CD4-positive, alpha-beta memory T cell (primary cell): ENCODE measurements around the gene XCL1. TPM values are rescaled to one million over a fixed set of nuclear protein-coding genes. Genes with fewer than 3 reads are reported as not detected.
A peak's percentile ranks its signal among the peaks of the same experiment; 100 is the strongest.

Source experiments
- CTCF ChIA-PET: fragments of 350-600 bp; sonication (Branson Sonifier 250); formaldehyde crosslinking; loops from one replicate; lab custom pipeline; 2021; ENCODE audit warnings: inconsistent platforms; ENCODE audit not compliant: partially characterized antibody; lab: Charles Lee
- POLR2A ChIA-PET: fragments of 350-600 bp; sonication (Branson Sonifier 250); formaldehyde crosslinking; loops from one replicate; lab custom pipeline; 2021; ENCODE audit not compliant: partially characterized antibody; lab: Charles Lee
- DNase-seq, 5 donors: peaks; one replicate each; pipeline versions ENCODE4 v3.0.0 to v3.0.0-alpha.2; 2020 to 2022; ENCODE audit warnings: mixed read lengths in 1 of 5
- H3K27ac ChIP-seq: one replicate; pipeline ENCODE4 v1.7.0; 2013; ENCODE audit warnings: low read depth, low read length
- H3K27me3 ChIP-seq: 2 replicates; pipeline ENCODE4 v1.7.0; 2013; ENCODE audit warnings: mild to moderate bottlenecking, low read length, moderate library complexity; ENCODE audit not compliant: insufficient read depth
- H3K36me3 ChIP-seq: 2 replicates; pipeline ENCODE4 v1.7.0; 2013; ENCODE audit warnings: mild to moderate bottlenecking, low read length, moderate library complexity; ENCODE audit not compliant: insufficient read depth
- H3K4me1 ChIP-seq: 2 replicates; pipeline ENCODE4 v1.7.0; 2013; ENCODE audit warnings: mild to moderate bottlenecking, low read length, moderate library complexity; ENCODE audit not compliant: insufficient read depth
- H3K4me3 ChIP-seq, 2 donors: one replicate each; pipeline ENCODE4 v1.7.0; 2013; ENCODE audit warnings: low read length in 2 of 2, mild to moderate bottlenecking in 1 of 2
- H3K9me3 ChIP-seq, 2 donors: one replicate each; pipeline ENCODE4 v1.7.0; 2013; ENCODE audit warnings: low read length in 2 of 2, control low read depth in 1 of 2; ENCODE audit not compliant: control insufficient read depth in 1 of 2
- H3K27ac Mint-ChIP-seq, 7 donors: one replicate each; pipeline ENCODE4 v1.8.0; 2020 to 2021; ENCODE audit warnings: mixed read lengths in 7 of 7, mild to moderate bottlenecking in 6 of 7, inconsistent platforms in 3 of 7, moderate library complexity in 3 of 7
- H3K27me3 Mint-ChIP-seq, 2 donors: one replicate each; pipeline ENCODE4 v1.8.0; 2020 to 2021; ENCODE audit warnings: mixed read lengths in 2 of 2
- H3K36me3 Mint-ChIP-seq, 2 donors: one replicate each; pipeline ENCODE4 v1.8.0; 2020 to 2021; ENCODE audit warnings: mixed read lengths in 2 of 2, inconsistent platforms in 1 of 2, mild to moderate bottlenecking in 1 of 2
- H3K4me1 Mint-ChIP-seq, 4 donors: one replicate each; pipeline ENCODE4 v1.8.0; 2020 to 2021; ENCODE audit warnings: mixed read lengths in 4 of 4, mild to moderate bottlenecking in 1 of 4
- H3K4me3 Mint-ChIP-seq, 8 donors: one replicate each; pipeline ENCODE4 v1.8.0; 2020 to 2021; ENCODE audit warnings: mixed read lengths in 8 of 8, mild to moderate bottlenecking in 7 of 8, moderate library complexity in 6 of 8, inconsistent platforms in 3 of 8
- H3K9me3 Mint-ChIP-seq, 8 donors: one replicate each; pipeline ENCODE4 v1.8.0; 2020 to 2021; ENCODE audit warnings: mixed read lengths in 8 of 8, mild to moderate bottlenecking in 5 of 8, inconsistent platforms in 3 of 8, moderate library complexity in 1 of 8
- intact Hi-C: fragments of 100-400 bp; cut with micrococcal nuclease; formaldehyde crosslinking; loops from one replicate; pipeline ENCODE4 v1.15.1; 2023
- polyA plus RNA-seq, 2 donors: library from polyadenylated mRNA; unstranded; fragments of 300-500 nt; fragmentation: Illumina TruSeq; gene quantifications; one replicate each; pipeline ENCODE4 v1.2.3, GENCODE V29; 2021
- total RNA-seq, 2 experiments: library from RNA; stranded (reverse); gene quantifications; one replicate each; pipeline ENCODE4 v1.2.3, GENCODE V29; 2021

The XCL1 gene
- total and polyA plus RNA-seq, 4 experiments from 2014 or later = 0.19 to 1.1 (median 0.60) TPM

DNA sequence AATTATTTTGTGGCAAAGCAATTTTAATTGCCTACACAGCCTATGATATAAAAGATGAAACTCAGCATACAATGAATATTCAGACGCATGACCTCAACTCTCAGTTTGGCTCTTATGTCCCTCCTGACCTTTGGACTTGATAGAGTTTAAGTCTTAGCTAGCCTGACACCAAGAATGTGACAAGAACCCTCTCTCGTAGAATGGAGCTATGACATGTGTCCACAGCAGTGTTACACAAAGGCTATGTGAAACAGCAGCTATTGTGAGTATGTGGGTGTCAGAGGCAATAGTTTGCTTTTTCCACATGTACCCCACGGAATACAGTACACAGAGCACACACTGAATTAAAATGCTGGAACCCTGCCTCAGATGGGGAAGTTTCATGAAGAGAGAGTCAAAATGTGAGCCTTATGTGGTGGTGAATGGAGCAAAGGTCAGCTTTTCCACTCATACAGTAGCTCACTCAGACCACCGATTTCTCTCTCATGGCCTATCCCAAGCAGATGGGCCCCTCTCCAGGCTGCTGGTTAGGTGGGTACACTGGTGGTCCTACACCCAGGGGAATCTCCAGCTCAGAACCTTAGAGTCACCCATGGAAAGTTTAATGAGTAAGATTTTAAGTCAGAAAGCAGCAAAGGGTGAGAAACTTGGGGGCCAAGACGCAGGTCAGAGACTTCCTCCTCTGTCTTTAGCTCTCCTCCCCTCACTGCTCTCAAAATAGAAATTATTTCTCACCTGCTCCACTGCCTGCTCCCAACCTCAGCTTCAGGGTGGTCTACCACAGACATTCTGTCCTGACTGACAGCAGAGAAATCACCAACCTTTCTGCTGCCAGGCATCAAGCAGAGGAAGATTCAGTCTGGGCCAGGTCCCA is 22.5 kb upstream of the XCL1 start:
- no peaks in the 10 kb centered on the region for H3K36me3 Mint-ChIP-seq
- H3K9me3 ChIP-seq = no peaks in the 10 kb centered on the region
- H3K27ac ChIP-seq = no peak overlapping the region
- DNase-seq = peak in 1 of 5 donors; percentile 5
- no peak overlapping the region for H3K4me3 ChIP-seq
- intact Hi-C loops = no loop called here
- H3K4me3 Mint-ChIP-seq = peak overlapping the region in 1 of 8 donors; percentile 64
- H3K36me3 ChIP-seq = no peaks in the 10 kb centered on the region
- H3K9me3 Mint-ChIP-seq = peaks cover 0 to 5% (median 0%) of the 10 kb centered on the region in 8 donors
- ChIA-PET POLR2A (no interaction called here), CTCF (interaction anchor here (1.4 to 2.2 kb wide), 2 partner anchors 15 to 49 kb away, joined by 3 to 4 read pairs; no protein-coding TSS in a partner anchor)
- peaks cover 6 to 16% (median 8%) of the 10 kb centered on the region in 4 donors for H3K4me1 Mint-ChIP-seq
- H3K4me1 ChIP-seq = no peaks in the 10 kb centered on the region
- no peak overlapping the region for H3K27ac Mint-ChIP-seq
- peaks cover 0 to 1% of the 10 kb centered on the region in 2 donors for H3K27me3 Mint-ChIP-seq
- H3K27me3 ChIP-seq = no peaks in the 10 kb centered on the region

DNA sequence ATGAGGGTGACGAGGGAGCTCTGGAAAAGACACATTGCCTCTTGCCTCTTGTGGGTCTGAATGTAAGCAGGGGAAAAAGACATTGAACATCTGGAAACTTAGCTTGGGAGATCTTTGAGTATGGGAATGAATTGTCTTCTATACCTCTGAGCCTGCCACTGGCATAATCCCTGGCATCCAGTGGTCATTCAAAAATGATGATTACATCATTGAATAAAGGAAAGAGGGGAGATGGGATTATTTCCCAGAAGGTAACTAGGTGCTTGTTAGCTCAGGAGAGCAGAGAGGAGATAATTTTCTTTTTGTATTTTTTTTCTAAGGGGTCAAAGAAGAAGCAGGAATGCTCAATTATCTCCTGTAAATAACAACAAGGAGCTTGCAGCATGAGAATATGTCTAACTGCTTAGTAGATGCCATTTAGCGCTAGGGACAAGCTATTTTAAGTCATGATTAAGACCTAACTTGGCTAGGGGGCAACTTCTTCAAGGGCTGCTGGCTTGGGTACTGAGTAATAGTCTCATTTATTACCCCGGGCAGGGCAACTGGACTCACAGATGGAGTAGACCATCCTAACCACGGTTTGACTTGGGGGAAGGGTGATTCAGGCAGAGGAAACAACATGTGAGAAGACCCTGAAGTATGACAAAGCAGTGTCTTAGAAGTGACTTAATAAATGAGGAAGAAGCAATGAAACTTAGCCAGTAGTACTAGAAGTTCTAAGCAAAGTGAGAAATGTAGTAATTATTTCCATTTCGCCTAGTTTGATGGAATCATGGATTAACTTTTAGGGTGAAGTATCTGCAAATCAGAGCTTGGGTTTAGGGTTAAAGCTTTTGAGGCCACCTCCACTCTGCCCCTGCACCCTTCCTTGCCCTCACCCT is 21.6 kb upstream of the XCL1 start:
- H3K9me3 Mint-ChIP-seq = no peaks in the 10 kb centered on the region

DNA sequence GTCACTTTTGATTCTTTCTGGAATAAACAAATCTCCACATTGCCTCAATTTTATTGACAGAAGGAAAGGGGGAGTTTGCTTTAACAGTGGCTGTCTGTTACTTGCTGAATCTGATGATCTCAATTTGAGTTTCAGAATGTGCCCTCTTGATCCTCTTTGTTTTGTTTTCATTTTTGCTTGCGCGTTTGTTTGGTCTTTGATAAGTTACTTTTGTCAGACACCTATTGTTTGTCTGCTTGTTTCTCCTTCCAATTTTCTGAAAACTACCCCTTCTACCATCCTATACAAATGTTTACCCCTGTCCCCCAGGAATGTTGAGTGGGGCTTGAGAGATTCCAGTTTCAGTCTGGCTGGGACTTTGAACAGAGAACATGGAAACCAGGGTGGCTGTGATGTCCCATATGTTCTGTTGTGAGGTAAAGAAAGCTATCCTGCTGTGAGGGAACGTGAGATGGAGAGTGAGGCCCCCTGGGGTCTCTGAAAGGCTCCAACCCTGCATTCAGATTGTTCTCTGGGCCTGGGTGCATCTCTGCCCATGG is 20.8 kb upstream of the XCL1 start:
- H3K36me3 Mint-ChIP-seq = no peaks in the 10 kb centered on the region
- Histone ChIP-seq H3K4me1 (no peaks in the 10 kb centered on the region), H3K9me3 (no peaks in the 10 kb centered on the region), H3K36me3 (no peaks in the 10 kb centered on the region), H3K27me3 (no peaks in the 10 kb centered on the region), H3K4me3 (no peak overlapping the region), H3K27ac (no peak overlapping the region)
- H3K4me3 Mint-ChIP-seq = no peak overlapping the region
- H3K27me3 Mint-ChIP-seq = peaks cover 0 to 1% of the 10 kb centered on the region in 2 donors
- no peaks in the 10 kb centered on the region for H3K9me3 Mint-ChIP-seq
- intact Hi-C loops = no loop called here
- no peak for DNase-seq
- CTCF ChIA-PET = interaction anchor here (1.4 kb wide), 1 partner anchor 13 kb away, joined by 3 read pairs; no protein-coding TSS in a partner anchor
- H3K27ac Mint-ChIP-seq = peak overlapping the region in 2 of 7 donors; percentile 23 to 30
- peaks cover 6 to 16% (median 8%) of the 10 kb centered on the region in 4 donors for H3K4me1 Mint-ChIP-seq
- POLR2A ChIA-PET = no interaction called here

More for the DNA sequence above, 21.6 kb upstream of the XCL1 start:
- DNase-seq = peak in 1 of 5 donors; percentile 9
- Histone ChIP-seq H3K4me1 (no peaks in the 10 kb centered on the region), H3K9me3 (no peaks in the 10 kb centered on the region), H3K27me3 (no peaks in the 10 kb centered on the region), H3K27ac (no peak overlapping the region), H3K4me3 (no peak overlapping the region), H3K36me3 (no peaks in the 10 kb centered on the region)
- no peak overlapping the region for H3K4me3 Mint-ChIP-seq
- H3K4me1 Mint-ChIP-seq = peaks cover 6 to 16% (median 8%) of the 10 kb centered on the region in 4 donors
- H3K36me3 Mint-ChIP-seq = no peaks in the 10 kb centered on the region
- peaks cover 0 to 1% of the 10 kb centered on the region in 2 donors for H3K27me3 Mint-ChIP-seq
- intact Hi-C loops = no loop called here
- CTCF ChIA-PET = interaction anchor here (1.4 to 2.2 kb wide), 2 partner anchors 14 to 48 kb away, joined by 3 to 4 read pairs; no protein-coding TSS in a partner anchor
- POLR2A ChIA-PET = no interaction called here
- no peak overlapping the region for H3K27ac Mint-ChIP-seq

DNA sequence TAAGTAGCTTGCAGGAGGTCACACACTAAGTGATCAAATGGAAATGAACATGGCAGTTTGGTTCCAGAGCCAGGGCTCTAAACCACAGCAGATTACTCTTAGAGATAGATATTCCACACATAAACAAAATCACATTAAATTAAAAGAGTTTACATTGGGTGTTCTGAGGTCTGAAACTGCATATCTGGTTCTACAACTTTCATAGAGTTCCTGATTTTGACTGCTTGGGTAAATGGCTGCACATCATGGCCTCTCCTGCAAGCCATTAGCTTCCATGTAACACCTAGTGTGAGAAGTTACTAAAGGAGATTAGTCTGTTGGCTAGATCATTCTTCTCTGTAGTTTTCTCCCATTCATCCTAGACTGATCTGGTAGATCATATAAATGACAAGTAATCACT is 19.8 kb upstream of the XCL1 start:
- ChIA-PET CTCF (no interaction called here), POLR2A (no interaction called here)
- no peaks in the 10 kb centered on the region for H3K4me1 ChIP-seq
- H3K27me3 ChIP-seq = no peaks in the 10 kb centered on the region
- no peak overlapping the region for H3K4me3 Mint-ChIP-seq
- intact Hi-C loops = no loop called here
- H3K4me1 Mint-ChIP-seq = peaks cover 4 to 16% (median 8%) of the 10 kb centered on the region in 4 donors
- H3K9me3 ChIP-seq = no peaks in the 10 kb centered on the region
- H3K4me3 ChIP-seq = no peak overlapping the region
- H3K9me3 Mint-ChIP-seq = no peaks in the 10 kb centered on the region
- H3K27me3 Mint-ChIP-seq = peaks cover 0 to 1% of the 10 kb centered on the region in 2 donors
- no peaks in the 10 kb centered on the region for H3K36me3 ChIP-seq
- DNase-seq = no peak
- no peak overlapping the region for H3K27ac Mint-ChIP-seq
- no peaks in the 10 kb centered on the region for H3K36me3 Mint-ChIP-seq
- no peak overlapping the region for H3K27ac ChIP-seq

DNA sequence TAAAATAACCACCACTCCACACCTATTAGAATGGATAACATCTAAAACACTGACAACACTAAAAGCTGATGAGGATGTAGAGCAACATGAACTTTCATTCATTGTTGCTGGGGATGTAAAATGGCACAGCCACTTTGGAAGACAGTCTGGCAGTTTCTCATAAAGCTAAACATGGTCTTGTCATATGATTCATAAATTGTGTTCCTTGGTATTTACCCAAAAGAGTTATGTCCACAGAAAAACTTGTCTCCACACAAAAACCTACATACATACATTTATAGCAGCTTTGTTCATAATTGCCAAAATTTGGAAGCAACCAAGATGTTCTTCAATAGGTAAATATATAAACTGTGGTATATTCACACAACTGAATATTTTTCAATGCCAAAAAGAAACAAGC is 16.0 kb upstream of the XCL1 start:
- peaks cover 0 to 5% (median 2%) of the 10 kb centered on the region in 8 donors for H3K9me3 Mint-ChIP-seq
- no peak for DNase-seq
- Histone ChIP-seq H3K27me3 (no peaks in the 10 kb centered on the region), H3K36me3 (no peaks in the 10 kb centered on the region), H3K27ac (no peak overlapping the region), H3K4me1 (no peaks in the 10 kb centered on the region), H3K9me3 (no peaks in the 10 kb centered on the region), H3K4me3 (no peak overlapping the region)
- no peak overlapping the region for H3K4me3 Mint-ChIP-seq
- POLR2A ChIA-PET = no interaction called here
- CTCF ChIA-PET = interaction anchor here (1.1 kb wide), 1 partner anchor 121 kb away, joined by 3 read pairs; no protein-coding TSS in a partner anchor
- H3K27ac Mint-ChIP-seq = no peak overlapping the region
- peaks cover 2 to 16% (median 7%) of the 10 kb centered on the region in 4 donors for H3K4me1 Mint-ChIP-seq
- intact Hi-C loops = no loop called here
- H3K27me3 Mint-ChIP-seq = peaks cover 0 to 2% of the 10 kb centered on the region in 2 donors
- H3K36me3 Mint-ChIP-seq = peaks cover 0 to 10% of the 10 kb centered on the region in 2 donors

DNA sequence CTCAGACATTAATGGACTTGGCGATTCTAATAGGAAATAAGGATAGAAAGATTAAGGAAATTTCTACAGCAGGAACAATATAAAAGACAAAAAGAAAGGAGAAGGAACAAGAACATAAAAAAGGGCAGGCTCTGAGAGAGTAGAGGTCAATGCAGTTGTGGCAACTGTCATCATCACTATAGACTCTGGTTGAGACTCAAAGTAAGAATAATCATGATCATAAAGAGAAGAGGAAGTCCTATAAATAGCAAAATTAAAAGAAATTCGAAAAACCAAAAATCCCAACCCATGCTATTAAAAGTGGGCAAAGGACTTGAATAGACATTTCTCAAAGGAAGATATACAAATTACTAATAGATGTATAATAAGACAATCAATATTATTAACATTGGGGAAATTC is 14.4 kb upstream of the XCL1 start:
- H3K36me3 ChIP-seq = no peaks in the 10 kb centered on the region
- H3K27ac ChIP-seq = no peak overlapping the region
- Mint-ChIP-seq H3K9me3 (peaks cover 0 to 5% (median 2%) of the 10 kb centered on the region in 8 donors), H3K27ac (no peak overlapping the region), H3K27me3 (peaks cover 0 to 2% of the 10 kb centered on the region in 2 donors), H3K4me1 (peaks cover 2 to 10% (median 7%) of the 10 kb centered on the region in 4 donors), H3K4me3 (no peak overlapping the region), H3K36me3 (peaks cover 0 to 10% of the 10 kb centered on the region in 2 donors)
- H3K4me3 ChIP-seq = no peak overlapping the region
- no peak for DNase-seq
- H3K4me1 ChIP-seq = no peaks in the 10 kb centered on the region
- no peaks in the 10 kb centered on the region for H3K27me3 ChIP-seq
- CTCF ChIA-PET = no interaction called here
- intact Hi-C loops = no loop called here
- H3K9me3 ChIP-seq = no peaks in the 10 kb centered on the region
- POLR2A ChIA-PET = no interaction called here
